Esophagus mucosa (tissue), 1 donor: ENCODE measurements around the gene CST4. TPM values are rescaled to one million over a fixed set of nuclear protein-coding genes. Genes with fewer than 3 reads are reported as not detected.
"Not testable (repeated sequence)": the region's sequence is repeated elsewhere in the genome, so short reads cannot be mapped to it uniquely, and the experiment has no call there.

ENCODE experiments used
- ATAC-seq: fragments of 200-7000 bp; cut with Tn5 transposase; one replicate; pipeline ENCODE4 v1.9.1; 2020
- total RNA-seq: library from RNA; stranded (reverse); gene quantifications from one replicate; pipeline ENCODE4 v1.2.4, GENCODE V29; 2023
- donor health status: DM: yes; HTN: yes; CAD: no.

CST4 gene, protein sequence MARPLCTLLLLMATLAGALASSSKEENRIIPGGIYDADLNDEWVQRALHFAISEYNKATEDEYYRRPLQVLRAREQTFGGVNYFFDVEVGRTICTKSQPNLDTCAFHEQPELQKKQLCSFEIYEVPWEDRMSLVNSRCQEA
- total RNA-seq, result not detected

DNA sequence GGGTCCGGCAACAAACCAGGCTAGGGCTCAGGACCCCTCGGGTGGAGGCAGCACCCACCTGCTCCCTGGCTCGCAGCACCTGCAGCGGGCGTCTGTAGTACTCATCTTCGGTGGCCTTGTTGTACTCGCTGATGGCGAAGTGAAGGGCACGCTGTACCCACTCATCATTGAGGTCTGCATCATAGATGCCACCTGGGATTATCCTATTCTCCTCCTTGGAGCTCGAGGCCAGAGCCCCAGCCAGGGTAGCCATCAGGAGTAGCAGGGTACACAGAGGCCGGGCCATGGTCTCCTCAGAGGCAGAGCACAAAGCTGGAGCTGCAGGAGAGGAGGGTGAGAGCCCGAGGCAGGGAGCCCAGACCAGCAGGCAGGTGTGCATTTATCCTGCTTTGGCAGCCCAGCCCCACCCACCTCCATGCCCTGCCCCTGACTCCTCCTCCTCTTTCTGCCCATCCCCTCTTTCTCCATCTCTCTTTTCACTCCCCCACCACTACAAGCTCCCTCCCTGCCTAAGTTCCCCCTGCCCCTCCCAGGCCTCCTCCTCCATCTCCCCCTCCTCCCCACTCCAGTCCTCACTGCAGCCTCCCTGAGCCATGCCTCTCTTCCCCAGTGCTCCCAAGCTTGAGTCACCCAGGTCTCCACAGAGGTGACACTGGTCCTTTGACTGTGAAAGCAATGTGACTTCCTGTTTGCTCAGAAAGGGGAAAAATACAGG, at the start of gene CST4:
Gene CST4, minus strand, starts transcription at position 355 of the 715 bp plus-strand sequence. Its CDS starts 69 bp downstream, at position 286.
- ATAC-seq, result peak; percentile 27

DNA sequence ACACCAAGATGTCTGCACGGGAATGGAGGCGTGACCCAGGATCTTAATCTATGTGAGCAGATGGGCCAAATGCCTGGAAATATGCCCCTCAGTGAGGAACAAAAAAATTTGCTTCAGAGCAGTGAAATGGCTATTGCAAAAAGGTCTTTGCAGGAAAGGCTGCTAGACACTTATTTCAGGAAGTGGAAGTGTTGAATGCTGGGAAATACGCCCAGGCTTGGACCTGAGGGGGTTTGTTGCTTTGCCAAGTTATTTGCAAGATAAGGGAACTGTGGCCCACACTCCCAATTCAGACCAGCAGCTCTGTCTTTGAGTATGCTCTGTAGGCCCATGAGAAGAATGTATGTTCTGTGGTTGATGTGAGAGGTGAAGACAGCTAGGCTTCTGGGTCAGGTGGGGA, 46.6 kb upstream of the CST4 start:
- not testable (repeated sequence) for ATAC-seq

DNA sequence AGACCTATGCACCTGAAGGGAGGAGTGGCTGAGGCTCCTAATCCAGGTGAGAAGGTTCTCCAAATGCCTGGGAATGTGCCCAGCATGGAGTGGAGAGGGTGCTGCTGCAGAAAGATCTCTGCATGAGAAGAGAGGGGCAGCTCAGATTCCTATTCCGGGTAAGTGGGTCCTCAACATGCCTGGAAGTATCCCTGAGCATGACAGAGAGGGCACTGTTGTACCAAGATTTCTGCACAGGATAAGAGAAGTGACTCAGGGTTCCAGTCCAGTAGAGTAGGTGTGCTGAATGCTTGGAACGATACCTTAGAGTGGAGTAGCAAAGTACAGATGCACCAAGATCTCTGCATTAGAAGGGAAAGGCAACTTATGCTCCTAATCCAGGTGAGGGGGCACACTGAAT, 46.1 kb upstream of the CST4 start:
- not testable (repeated sequence) for ATAC-seq

DNA sequence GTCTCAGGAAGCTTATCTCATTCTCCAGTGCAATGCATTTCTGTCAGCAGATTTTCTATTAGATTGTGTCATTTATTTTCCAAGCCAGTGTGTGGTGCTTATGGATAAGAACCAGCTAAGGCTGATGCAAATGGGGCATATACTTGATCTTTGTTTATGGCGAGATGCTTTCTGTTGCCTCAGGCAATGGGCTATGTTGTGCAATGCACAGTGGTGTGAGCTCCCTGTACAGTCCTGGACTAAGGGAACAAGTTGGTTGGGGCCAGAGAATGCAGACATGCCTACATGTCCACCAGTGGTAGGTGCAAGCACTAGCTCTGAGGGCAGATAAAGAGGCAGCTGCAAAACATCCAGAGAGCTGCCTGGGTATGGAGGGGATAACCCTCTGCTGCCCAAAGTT, 45.6 kb upstream of the CST4 start:
- ATAC-seq, result not testable (repeated sequence)

DNA sequence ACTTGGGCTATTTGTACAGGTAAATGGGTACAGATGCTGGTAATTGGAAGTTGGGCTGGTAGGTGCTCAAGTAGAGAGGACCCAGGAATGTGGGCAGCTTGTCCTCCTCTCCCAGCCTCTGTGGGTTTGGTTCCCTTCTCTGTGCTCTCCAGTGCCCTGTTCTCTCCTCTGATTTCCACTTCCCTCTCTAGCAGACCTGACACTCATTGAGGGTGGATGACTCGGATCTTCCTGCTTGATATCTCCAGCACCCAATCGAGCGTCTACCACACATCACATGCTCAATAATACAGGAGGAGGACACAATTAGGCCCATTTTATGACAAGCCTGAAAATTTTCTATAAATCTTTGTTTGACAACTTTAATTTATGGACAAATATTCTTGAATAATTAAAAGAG, 38.2 kb upstream of the CST4 start:
- ATAC-seq, result no peak

DNA sequence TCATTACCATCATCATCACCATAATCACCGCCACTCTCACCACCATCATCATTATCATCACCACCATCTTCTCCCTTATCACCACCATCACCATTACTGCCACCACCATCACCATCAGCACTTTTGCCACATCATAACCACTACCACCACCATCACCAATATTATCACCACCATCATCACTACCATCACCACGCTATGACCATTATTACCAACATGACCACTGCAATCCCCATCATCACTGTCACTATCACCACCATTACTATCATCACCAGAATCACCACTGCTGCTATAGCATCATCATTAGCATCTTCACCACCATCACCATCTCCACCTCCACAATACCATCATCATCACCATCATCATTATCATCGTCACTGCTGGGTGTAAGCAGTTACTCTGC, 36.3 kb upstream of the CST4 start:
- no peak for ATAC-seq

DNA sequence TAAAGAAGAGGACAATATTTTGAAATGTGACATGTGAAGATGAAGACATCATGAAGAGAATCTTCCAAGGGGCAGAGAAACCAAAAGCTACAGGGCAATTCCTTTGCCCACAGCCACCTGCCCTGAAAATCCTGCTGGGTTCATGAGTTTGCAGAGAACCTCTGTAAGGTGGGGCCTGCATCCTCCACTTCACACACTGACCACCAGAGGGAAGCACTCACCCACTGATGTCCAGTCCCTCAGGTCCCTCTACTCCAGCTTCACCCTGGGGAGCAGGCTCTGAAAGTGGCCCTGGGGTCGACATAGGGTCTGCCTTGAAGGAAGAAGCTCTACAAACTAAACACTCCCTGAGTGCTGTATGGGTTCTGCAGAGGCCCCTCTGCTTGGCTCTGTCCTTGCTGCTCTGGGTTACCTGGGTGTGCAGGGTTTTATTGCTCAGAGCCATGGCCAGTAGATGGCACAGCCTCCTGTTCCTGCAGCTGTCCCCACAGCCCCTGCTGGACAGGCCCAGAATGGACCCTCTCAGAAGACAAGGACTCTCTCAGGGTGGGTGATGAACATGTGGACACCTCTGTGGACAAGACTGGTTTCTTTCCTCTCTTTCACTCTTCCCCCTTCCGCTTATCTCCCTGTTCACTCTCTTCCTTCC, 34.9 kb upstream of the CST4 start:
- ATAC-seq, result peak; percentile 72

DNA sequence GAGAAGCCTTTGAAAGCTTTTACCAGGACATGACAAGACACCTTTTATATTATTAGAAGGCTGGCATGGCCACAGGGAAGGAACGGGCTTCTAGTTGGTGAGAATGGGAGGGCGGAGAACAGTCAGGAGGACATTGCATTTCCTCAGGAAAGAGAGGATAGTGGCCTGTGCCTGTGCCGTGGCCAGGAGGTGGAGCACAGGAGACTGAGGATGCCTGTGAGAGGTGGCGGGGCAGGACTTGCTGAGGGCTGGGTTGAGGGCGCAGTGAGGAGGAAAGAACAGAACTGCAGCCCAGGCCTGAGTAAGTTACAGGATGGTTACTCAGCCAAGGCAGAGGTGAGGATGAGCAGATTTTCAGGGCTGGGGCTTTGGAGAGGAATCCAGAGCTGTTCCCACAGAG, 34.0 kb upstream of the CST4 start:
- not testable (repeated sequence) for ATAC-seq

DNA sequence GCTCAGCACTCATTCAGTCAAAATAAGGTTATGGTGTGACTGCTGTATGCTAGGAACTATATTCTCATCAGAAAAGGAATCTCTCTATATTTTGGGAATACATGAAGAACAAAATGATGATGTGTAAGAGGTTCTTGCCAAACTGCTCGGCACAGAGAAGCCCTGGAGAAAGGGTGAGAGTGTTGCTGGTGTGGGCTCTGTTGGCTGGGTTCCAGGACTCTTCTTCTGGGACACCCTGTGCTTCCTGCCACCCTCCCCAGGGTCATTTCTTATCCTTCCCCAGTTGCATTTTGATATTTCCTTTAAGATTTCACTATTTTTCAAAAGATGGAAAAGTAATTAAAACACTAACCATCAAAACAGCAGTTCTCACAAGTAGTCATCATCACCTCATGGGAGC, 33.1 kb upstream of the CST4 start:
- ATAC-seq, result no peak

DNA sequence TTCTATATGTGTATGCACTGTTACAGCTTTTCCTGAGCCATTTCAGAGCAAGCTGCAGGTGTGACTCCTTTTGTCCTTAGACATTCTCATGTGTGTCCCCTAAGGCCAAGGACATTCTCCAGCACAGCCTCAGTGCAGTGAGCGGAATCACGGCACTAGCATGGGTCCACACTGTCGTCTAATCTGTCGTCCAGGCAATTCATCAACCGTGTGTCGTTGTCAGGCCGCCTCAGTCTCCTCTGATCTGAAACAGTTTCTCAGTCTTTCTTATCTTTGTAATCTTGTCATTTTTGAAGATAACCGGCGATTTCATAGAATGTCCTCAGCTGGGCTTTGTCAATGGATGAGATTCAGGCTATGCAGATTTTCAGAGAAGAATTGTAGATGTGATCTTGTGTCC, 30.5 kb upstream of the CST4 start:
- not testable (repeated sequence) for ATAC-seq

DNA sequence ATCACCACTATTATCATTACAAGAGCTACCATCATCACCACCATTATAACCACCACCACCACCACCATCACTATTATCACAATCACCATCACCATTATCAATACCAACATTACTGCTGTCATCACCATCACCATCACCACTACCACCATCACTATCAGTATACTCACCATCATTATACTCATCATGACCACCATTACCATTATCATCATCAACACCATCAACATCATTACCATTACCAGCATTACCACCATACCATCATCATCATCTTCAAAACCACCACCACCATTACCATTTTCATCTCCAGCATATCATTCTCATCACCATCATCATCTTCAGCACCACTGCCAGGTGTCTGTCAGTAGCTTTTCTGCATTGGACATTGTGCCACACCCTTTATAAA, 22.9 kb upstream of the CST4 start:
- not testable (repeated sequence) for ATAC-seq

DNA sequence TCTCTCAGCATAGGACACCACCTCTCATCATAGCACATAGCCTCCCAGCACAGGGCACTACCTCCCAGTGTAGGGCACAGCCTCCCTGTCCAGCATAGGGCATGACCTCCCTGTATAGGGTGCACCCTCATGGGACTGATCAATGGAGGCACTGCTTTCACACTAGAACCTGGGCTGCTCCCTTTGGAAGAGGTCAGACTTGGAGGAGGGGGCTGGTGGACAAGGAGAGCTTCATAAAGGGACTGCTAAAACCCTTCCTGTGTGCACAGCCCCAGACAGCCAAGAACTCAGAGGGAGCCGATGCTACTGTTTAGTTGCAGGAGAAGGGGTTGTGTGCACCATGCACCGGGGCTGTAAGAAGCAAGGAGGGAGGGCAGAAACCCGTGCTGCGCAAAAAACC, 21.9 kb upstream of the CST4 start:
- ATAC-seq, result no peak

DNA sequence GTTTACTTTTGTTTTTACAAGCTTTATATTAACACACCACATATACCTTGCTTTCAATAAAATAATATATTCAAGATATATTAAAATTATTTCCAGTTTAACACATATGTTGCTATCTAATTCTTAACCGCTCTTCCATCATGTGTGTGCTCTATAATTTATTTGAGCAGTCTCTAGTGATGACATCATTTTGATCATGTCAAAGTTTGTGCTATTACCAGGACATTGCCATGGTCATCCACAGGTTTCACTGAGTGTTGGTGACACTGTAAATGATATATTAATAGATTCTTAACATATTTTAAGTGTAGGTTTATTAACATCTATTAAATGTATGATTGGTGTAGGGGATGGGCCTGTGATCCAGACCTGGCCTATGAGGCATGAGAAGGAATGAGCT, 17.1 kb upstream of the CST4 start:
- ATAC-seq, result no peak

DNA sequence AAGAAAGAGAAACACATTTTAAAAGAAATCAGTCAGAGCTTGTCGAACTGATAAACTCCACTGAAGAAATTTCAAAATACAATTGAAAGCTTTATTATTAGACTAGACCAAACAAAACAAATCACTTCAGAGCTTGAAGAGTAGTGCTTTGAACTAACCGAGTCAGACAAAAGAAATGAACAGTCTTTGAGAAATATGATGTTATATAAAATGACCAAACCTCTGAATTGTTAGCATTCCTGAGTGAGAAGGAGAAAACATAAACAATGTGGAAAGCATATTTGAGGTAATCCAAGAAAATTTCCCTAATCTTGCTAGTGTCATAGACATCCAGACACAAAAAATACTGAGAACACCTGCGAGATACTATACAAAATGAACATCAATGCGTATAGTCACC, 13.2 kb upstream of the CST4 start:
- no peak for ATAC-seq

DNA sequence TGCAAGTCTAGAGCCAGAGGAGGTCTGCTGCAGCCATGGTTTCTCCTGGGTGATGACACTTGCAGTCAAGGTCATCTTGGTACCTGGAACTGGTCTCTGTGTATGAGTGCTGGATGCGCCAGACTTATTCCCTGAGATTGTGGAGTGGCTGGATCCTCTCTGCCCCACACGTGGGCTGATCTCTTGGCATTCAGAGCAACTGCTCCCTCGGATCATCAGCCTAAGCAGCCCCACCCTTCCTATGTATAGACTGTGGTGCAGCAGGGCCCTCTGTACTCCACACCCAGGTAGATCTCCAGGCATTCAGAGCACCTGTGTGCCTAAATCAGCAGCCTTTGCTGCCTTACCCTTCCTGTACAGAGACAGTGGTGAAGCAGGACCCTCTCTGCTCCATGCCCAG, 12.1 kb upstream of the CST4 start:
- no peak for ATAC-seq

DNA sequence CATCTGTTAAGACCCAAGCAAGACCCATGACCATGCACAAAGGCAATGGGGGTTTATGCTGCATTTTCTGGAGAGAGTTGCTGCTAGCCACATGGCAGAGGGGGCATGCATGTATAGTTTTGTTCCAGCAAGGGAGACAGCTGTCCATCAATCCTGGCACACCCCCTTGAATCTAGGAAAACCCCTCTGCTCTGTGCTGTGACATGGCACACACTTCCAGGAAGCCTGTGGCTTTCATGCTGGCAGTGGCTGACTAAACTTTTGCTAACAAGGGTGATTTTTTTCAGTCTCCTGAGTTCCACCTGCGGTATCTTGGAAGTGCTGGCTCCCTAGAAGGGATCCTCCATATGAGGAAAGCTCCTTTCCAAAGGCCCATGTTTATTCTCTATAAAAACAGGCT, 9.1 kb upstream of the CST4 start:
- no peak for ATAC-seq

DNA sequence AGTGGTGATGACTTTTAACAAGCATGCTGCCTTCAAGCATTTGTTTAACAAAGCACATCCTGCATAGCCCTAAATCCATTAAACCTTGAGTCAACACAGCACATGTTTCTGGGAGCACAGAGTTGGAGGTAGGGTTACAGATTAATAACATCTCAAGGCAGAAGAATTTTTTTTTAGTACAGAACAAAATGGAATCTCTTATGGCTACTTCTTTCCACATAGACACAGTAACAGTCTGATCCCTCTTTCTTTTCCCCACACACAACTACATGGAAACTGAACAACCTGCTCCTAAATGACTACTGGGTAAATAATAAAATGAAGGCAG, 6.2 kb upstream of the CST4 start:
- ATAC-seq, result not testable (repeated sequence)

DNA sequence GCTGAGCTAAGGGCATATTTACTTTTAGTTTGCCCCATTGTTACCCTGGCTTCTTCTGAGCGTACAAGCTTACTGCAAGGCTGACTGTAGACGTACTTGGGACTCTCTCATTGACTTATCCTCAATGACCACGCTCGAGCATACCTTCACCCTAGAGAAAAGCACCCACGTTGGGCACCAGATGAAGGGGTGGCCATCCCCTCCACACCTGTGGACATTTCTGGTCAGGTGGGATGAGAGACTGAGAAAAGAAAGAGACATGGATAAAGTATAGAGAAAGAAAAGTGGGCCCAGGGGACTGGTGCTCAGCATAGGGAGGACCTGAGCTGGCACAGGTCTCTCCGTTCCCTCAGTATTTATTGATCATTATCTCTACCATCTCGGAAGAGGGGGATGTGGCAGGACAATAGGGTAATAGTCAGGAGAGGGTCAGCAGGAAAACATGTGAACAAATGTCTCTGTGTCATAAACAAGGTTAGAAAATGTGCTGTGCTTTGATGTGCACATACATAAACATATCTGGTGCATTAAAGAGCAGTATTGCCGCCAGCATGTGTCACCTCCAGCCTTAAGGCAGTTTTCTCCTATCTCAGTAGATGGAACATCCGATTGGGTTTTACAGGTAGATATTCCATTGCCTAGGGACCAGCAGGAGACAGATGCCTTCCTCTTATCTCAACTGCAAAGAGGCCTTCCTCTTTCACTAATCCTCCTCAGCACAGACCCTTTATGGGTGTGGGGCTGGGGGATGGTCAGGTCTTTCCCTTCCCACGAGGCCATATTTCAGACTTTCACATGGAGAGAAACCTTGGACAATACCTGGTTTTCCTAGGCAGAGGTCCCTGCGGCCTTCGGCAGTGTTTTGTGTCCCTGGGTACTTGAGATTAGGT, 5.6 kb upstream of the CST4 start:
- not testable (repeated sequence) for ATAC-seq

DNA sequence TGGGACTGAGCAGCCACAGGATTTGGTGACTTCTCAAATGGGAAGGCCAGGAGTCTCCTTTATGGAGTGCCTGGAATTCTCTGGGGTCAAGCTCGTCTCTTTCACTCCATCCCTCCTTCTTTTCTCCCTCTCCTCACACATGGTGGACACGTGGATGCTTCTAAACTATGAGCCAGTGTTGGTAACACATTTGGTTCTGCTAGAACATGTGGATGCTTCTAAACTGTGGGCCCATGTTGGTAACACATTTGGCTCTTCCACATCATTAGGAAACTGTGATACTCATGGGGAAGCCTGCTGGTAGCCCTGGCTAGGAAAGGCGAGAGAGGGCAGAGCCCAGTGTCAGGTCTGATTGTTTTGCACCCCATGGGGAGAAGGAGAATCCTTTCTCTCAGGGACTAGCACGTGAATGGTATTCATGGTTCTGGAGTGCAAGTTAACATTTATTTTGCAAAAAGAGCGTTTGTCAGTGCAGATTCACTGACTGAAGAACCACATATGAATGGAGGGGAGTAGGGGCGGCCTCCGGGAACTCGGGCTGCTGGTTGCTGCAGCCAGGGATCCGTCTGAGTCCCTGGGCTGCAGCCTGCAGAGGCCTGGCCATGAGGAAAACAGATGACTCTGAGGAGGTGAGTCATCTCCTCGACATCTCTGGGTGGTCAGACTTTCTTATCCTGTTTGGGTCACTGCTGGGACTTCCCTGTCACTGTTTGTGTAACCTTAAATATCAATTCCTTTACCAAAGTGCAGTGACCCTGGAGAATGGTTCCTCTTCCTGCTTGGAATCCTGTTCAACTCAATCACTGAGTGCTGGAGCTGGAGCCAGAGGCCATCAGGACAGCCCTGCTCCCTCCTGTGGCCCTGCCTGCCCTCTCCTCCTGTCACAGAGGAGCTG, 4.1 kb upstream of the CST4 start:
- ATAC-seq, result peak; percentile 47

DNA sequence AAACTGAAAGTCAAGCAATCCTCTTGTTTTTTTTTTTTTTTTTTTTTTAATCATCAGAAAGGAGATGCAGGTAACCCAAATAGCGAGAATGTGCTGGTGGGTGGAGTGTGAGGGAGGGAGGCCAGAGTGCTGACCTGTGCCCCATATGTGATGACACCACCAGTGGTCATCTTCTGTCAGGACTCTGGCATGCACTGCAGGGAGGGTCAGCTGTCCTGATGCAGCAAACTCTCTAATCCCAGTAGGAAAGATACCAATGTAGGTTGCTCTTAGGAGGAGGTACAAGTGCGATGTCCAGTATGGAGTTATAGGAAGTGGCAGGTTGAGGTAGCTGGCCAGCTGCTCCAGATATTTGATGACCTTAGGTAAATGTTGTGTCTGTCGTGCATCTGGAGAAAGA, 2.8 kb upstream of the CST4 start:
- ATAC-seq, result no peak

DNA sequence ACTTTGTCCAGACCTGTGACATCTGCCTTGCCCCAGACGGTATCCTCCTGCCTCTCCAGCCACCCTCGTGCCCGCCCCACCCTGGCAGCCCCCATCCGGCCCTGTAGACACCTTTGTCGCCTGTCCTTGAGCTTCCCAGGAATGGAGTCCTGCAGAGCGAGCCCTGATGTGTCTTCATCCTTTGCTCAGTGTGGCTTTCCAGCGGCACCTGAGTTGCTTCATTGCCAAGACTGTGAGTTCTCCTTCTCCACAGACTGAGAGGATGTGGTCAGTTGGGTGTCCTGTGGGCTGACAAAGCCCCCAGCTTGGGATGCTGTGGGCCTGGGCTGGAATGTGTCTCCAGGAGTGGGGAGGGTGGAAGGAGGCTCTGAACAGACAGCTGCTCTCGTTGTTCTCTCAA, 1.7 kb upstream of the CST4 start:
- no peak for ATAC-seq

DNA sequence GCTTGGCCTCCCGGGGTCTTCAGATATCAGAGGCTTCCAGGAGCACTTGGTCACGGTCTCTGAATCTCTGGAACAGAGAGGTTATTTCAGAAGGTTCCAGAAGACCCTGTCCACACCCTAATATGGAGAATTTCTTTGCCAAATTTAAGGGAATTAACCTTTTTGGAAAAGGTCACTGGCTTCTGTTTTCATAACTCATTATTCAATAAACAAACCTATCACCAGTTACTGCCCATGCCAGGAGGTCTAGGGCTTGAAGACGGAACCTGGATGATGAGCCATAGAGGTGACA, 507 bp upstream of the CST4 start:
- no peak for ATAC-seq

DNA sequence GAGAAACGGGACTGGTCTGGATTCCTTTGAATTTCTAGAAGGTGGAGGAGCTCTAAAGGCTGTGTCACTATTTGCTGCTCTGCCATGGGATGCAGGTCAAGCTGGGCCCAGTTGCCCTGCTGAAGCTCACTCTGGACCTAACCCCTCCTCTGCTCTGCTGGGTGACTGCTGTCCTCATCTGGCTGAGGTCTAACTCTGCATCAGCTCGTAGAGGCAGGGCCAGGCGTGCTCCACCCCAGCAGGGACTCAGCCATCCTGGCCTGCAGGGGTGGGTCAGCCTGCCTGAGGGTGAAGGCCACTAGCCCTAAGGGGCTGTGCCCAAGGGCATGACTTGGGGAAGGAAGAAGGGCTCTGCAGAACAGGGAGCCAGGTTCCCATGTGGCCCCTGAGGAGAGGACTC, 852 bp downstream of the CST4 start:
- no peak for ATAC-seq
